ENCODE results near the gene CERK. TPM values are rescaled to one million over a fixed set of nuclear protein-coding genes. Genes with fewer than 3 reads are reported as not detected.
"Not testable (repeated sequence)": the region's sequence is repeated elsewhere in the genome, so short reads cannot be mapped to it uniquely, and the experiment has no call there.

CERK gene
- total RNA-seq, 2 experiments from 2014 or later, result 41.8 to 47.1 TPM

- no peak overlapping the region for H3K4me3 Mint-ChIP-seq
- ChIA-PET CTCF (interaction anchor here (0.7 to 1.7 kb wide), 3 partner anchors 21 to 153 kb away, joined by 3 to 4 read pairs (median 3); no protein-coding TSS in a partner anchor), POLR2A (no interaction called here)
Measured at GRCh38 chr22:46742576-46743221, 4.6 kb upstream of the CERK start.

DNA sequence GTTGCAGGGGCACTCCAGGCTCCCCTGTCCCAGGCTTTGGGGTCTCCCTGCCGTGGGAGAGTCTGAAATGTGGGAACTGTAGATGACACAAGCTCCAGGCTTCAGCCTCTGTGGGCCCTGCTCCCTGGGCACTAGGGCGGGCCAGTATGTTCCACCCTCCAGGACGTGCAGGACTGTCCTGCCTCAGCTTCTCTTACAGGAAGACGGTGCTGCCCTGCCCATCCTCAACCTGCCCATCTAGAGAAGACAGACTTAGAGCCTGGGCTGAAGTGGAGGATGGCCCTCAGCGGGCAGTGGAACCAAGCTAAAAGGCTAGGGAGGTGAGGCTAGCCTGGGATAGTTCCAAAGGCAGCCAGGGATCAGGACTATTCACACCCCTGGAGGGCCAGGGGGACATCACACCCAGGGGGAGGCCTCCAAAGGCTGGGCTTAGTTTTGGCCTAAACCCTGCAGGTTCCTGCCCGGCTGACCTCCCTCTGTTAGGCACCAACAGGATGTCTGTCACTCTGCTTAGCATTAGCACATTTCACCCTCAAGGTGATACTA, 4.0 kb upstream of the CERK start:
- CTCF ChIA-PET, result interaction anchor here (0.6 to 1.7 kb wide), 4 partner anchors 15 to 24 kb away, joined by 3 to 4 read pairs (median 4); no protein-coding TSS in a partner anchor
- POLR2A ChIA-PET, result no interaction called here
- Mint-ChIP-seq H3K27ac (no peak overlapping the region), H3K36me3 (ENCODE audit: low read depth) (peaks cover 8% of the 10 kb centered on the region), H3K9me3 (peaks cover 4% of the 10 kb centered on the region), H3K4me3 (no peak overlapping the region), H3K4me1 (peaks cover 11% of the 10 kb centered on the region), H3K27me3 (no peaks in the 10 kb centered on the region)
- DNase-seq, result no peak

More at GRCh38 chr22:46742576-46743221, 4.6 kb upstream of the CERK start:
- Mint-ChIP-seq H3K36me3 (ENCODE audit: low read depth) (peaks cover 5% of the 10 kb centered on the region), H3K4me1 (peaks cover 9% of the 10 kb centered on the region), H3K27ac (no peak overlapping the region), H3K9me3 (peaks cover 4% of the 10 kb centered on the region), H3K27me3 (no peaks in the 10 kb centered on the region)
- no peak for DNase-seq

- CTCF ChIA-PET, result interaction anchor here (0.6 to 1.7 kb wide), 4 partner anchors 15 to 25 kb away, joined by 3 to 4 read pairs (median 4); no protein-coding TSS in a partner anchor
- Mint-ChIP-seq H3K27ac (peak overlapping the region; percentile 54), H3K4me1 (peaks cover 20% of the 10 kb centered on the region), H3K27me3 (no peaks in the 10 kb centered on the region), H3K36me3 (ENCODE audit: low read depth) (peaks cover 13% of the 10 kb centered on the region), H3K4me3 (no peak overlapping the region), H3K9me3 (peaks cover 4% of the 10 kb centered on the region)
- POLR2A ChIA-PET, result interaction anchor here (0.9 kb wide), 1 partner anchor 21 kb away, joined by 4 read pairs; the partner anchor contains the start of gene TBC1D22A
- no peak for DNase-seq
Measured at GRCh38 chr22:46740910-46741780, 3.1 kb upstream of the CERK start.

DNA sequence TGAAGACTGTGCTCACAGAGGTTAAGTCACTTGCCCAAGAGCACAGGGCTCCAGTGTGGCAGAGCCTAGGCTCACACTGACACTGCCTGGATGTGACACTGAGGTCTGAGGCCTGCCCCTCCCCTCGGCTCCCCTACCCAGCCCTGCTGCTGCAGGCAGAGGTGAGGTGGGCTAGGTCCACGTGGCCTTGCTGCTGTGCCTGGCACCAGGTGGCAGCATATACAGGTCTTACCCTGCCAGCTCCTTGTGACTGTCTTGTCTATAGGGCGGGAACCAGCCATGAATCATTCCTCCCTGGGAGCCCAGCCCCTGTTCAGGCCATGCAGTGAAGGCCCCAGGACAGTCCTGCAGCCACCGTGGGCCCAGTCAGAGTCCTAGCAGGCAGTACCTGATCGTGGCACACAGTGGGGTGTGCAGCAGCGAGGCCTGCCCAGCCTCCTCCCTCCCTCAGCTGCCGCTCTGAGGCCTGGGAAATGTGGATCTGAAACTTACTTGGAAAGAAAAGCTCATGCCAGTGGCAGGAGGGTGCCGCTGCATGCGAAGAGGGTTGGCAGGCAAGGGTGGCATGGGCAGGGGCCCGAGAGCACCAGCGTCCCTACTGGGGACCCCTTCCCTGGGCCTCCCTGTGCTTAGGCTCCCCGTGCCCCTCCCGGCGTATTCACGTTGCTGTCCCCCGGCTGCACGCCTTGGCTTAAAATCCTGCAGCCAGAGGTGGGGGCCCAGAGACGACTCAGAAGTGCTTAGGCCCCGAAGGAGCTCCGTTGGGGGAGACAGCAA, 1.2 kb upstream of the CERK start:
- CTCF ChIA-PET, result interaction anchor here (0.6 to 2.5 kb wide), 9 partner anchors 10 to 176 kb away, joined by 3 to 9 read pairs (median 3); partner anchors contain the start of gene TBC1D22A
- peak overlapping the region; percentile 92 for H3K27ac Mint-ChIP-seq
- POLR2A ChIA-PET, result no interaction called here
- no peaks in the 10 kb centered on the region for H3K27me3 Mint-ChIP-seq
- peaks cover 20% of the 10 kb centered on the region for H3K36me3 Mint-ChIP-seq (ENCODE audit: low read depth)
- DNase-seq, result peak; percentile 80
- H3K4me3 Mint-ChIP-seq, result peak overlapping the region; percentile 81
- peaks cover 38% of the 10 kb centered on the region for H3K4me1 Mint-ChIP-seq
- H3K9me3 Mint-ChIP-seq, result peaks cover 4% of the 10 kb centered on the region

- CTCF ChIA-PET, result interaction anchor here (0.7 to 2.5 kb wide), 7 partner anchors 11 to 175 kb away, joined by 3 to 9 read pairs (median 3); no protein-coding TSS in a partner anchor
- Mint-ChIP-seq H3K4me1 (peaks cover 41% of the 10 kb centered on the region), H3K4me3 (peak overlapping the region; percentile 81), H3K9me3 (peaks cover 4% of the 10 kb centered on the region), H3K27ac (peak overlapping the region; percentile 92), H3K27me3 (no peaks in the 10 kb centered on the region), H3K36me3 (ENCODE audit: low read depth) (peaks cover 20% of the 10 kb centered on the region)
- DNase-seq, result peak; percentile 42
- POLR2A ChIA-PET, result no interaction called here
Measured at GRCh38 chr22:46738647-46739093, 618 bp upstream of the CERK start.

GRCh38 chr22:46737105-46737975, 712 bp downstream of the CERK start:
- CTCF ChIA-PET, result no interaction called here
- H3K27me3 Mint-ChIP-seq, result no peaks in the 10 kb centered on the region

DNA sequence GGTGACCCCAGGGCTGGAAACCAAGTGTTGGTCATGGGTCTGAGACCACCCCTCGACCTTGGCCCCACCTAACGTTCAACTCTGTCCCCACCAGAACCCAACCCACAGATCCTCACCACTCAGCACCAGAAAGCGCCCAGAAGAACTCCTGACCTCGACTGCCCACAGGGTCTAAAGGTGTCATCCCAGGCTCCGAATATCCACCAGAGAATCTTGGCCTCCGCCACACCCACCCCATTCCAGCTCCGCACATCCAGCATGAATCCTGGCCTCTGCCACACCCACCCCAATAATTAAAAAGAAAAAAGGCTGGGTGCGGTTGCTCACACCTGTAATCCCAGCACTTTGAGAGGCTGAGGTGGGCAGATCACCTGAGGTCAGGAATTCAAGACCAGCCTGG, 1.3 kb downstream of the CERK start:
- no peaks in the 10 kb centered on the region for H3K9me3 Mint-ChIP-seq
- POLR2A ChIA-PET, result interaction anchor here (0.7 kb wide), 1 partner anchor 52 kb away, joined by 4 read pairs; no protein-coding TSS in a partner anchor
- DNase-seq, result no peak
- CTCF ChIA-PET, result interaction anchor here (1.1 kb wide), 1 partner anchor 14 kb away, joined by 3 read pairs; no protein-coding TSS in a partner anchor
- H3K27ac Mint-ChIP-seq, result peak overlapping the region; percentile 97
- H3K27me3 Mint-ChIP-seq, result no peaks in the 10 kb centered on the region
- H3K4me3 Mint-ChIP-seq, result peak overlapping the region; percentile 100
- peaks cover 46% of the 10 kb centered on the region for H3K4me1 Mint-ChIP-seq
- peaks cover 21% of the 10 kb centered on the region for H3K36me3 Mint-ChIP-seq (ENCODE audit: low read depth)

More at GRCh38 chr22:46737105-46737975, 712 bp downstream of the CERK start:
- Mint-ChIP-seq H3K4me1 (peaks cover 44% of the 10 kb centered on the region), H3K4me3 (peak overlapping the region; percentile 100), H3K27ac (peak overlapping the region; percentile 97), H3K36me3 (ENCODE audit: low read depth) (peaks cover 19% of the 10 kb centered on the region), H3K9me3 (no peaks in the 10 kb centered on the region)
- POLR2A ChIA-PET, result no interaction called here
- DNase-seq, result peak; percentile 56

GRCh38 chr22:46735747-46736608, 2.1 kb downstream of the CERK start:
- Mint-ChIP-seq H3K27ac (peak overlapping the region; percentile 88), H3K36me3 (ENCODE audit: low read depth) (peaks cover 27% of the 10 kb centered on the region), H3K4me1 (peaks cover 51% of the 10 kb centered on the region), H3K4me3 (peak overlapping the region; percentile 100), H3K9me3 (no peaks in the 10 kb centered on the region), H3K27me3 (no peaks in the 10 kb centered on the region)
- ChIA-PET POLR2A (interaction anchor here (0.7 kb wide), 1 partner anchor 51 kb away, joined by 4 read pairs; no protein-coding TSS in a partner anchor), CTCF (interaction anchor here (1.0 to 1.3 kb wide), 3 partner anchors 14 to 172 kb away, joined by 3 read pairs; no protein-coding TSS in a partner anchor)
- DNase-seq, result no peak

DNA sequence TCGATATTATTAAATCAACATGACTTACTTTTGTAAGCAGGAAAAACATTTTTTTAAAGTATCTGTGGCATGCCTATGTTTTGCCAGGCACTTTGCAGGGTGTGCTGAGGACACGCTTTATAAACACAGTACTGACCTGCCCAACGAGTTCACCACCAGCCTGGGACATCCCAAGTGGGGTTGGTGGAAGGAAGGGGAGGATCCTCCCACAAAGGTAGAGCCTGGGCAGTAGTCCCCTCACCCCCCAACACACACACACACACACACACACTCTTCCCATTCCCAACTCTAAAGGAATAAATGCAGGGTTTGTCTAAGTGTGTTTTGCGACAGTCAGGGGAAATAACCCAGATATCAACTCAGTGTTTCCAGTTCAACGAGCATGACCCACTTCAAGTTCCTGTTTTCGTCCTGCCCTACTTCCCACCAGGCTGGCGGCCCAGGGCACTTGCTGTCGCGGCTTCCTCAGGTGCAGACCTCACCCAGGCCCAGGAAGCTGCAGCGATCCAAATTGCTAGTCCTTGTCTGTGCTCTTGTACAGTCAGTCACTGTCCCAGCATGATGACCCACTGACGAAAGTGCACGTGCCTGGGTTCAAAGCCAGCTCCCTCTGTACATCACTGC, 3.1 kb downstream of the CERK start:
- DNase-seq, result peak; percentile 46
- peak overlapping the region; percentile 100 for H3K4me3 Mint-ChIP-seq
- ChIA-PET POLR2A (no interaction called here), CTCF (interaction anchor here (1.0 to 1.3 kb wide), 2 partner anchors 13 to 171 kb away, joined by 3 read pairs; no protein-coding TSS in a partner anchor)
- peaks cover 57% of the 10 kb centered on the region for H3K4me1 Mint-ChIP-seq
- H3K36me3 Mint-ChIP-seq (ENCODE audit: low read depth), result peaks cover 32% of the 10 kb centered on the region
- no peaks in the 10 kb centered on the region for H3K27me3 Mint-ChIP-seq
- H3K27ac Mint-ChIP-seq, result peak overlapping the region; percentile 88
- H3K9me3 Mint-ChIP-seq, result no peaks in the 10 kb centered on the region

GRCh38 chr22:46734213-46734722, 3.8 kb downstream of the CERK start:
- H3K27me3 Mint-ChIP-seq, DNase-seq, CTCF ChIA-PET, H3K27ac Mint-ChIP-seq, H3K9me3 Mint-ChIP-seq, POLR2A ChIA-PET: not testable (repeated sequence)
- Mint-ChIP-seq H3K36me3 (ENCODE audit: low read depth) (peaks cover 32% of the 10 kb centered on the region), H3K4me1 (peaks cover 57% of the 10 kb centered on the region), H3K4me3 (peak overlapping the region; percentile 1)

Measured in activated CD4-positive, alpha-beta T cell treated with anti-CD3 and anti-CD28 coated beads, Interleukin-2, amount 10 ng/mL, durations not matched to agents 7 days and 5 days (primary cell).